Thyroid gland (tissue), 4 donors: ENCODE data around the gene MTSS2. TPM values are rescaled to one million over a fixed set of nuclear protein-coding genes. Genes with fewer than 3 reads are reported as not detected.

Experiments
- DNase-seq, 2 donors: peaks; one replicate each; pipeline ENCODE4 v3.0.0-alpha.2; 2019
- H3K27ac ChIP-seq, 3 donors: fragments of 200-600 bp; sonication (generic); 1 replicate in 2 of 3; 2 replicates in 1 of 3; pipeline ENCODE4 v1.5.1; 2016 to 2019; ENCODE audit warnings: mild to moderate bottlenecking in 1 of 3, moderate library complexity in 1 of 3
- H3K27me3 ChIP-seq: fragments of 200-600 bp; sonication (generic); one replicate; pipeline ENCODE4 v1.5.1; 2019
- H3K36me3 ChIP-seq, 2 donors: fragments of 200-600 bp; sonication (generic); one replicate each; pipeline ENCODE4 v1.5.1; 2016 to 2019
- H3K4me1 ChIP-seq, 2 donors: fragments of 200-600 bp; sonication (generic); one replicate each; pipeline ENCODE4 v1.5.1; 2017 to 2019
- H3K4me3 ChIP-seq, 3 donors: fragments of 200-600 bp; sonication (generic); replicated peaks in 1 of 3; 1 replicate in 2 of 3; 2 replicates in 1 of 3; pipeline ENCODE4 v1.5.1; 2016; ENCODE audit warnings: mild to moderate bottlenecking in 1 of 3
- H3K9me3 ChIP-seq: fragments of 200-600 bp; sonication (generic); one replicate; pipeline ENCODE4 v1.5.1; 2017
- CTCF ChIP-seq, 6 experiments: fragments of 200-600 bp in 3 of 6; fragments of 450-650 bp in 3 of 6; sonication (generic) in 3 of 6; IDR thresholded peaks; one replicate each; pipeline ENCODE4 v1.5.1; 2016 to 2019; ENCODE audit warnings: antibody characterized with exemption in 6 of 6, mild to moderate bottlenecking in 2 of 6, inconsistent platforms in 1 of 6, moderate library complexity in 1 of 6
- POLR2A ChIP-seq, 2 donors: fragments of 450-650 bp; IDR thresholded peaks; one replicate each; pipeline ENCODE4 v1.6.1; 2017; ENCODE audit warnings: antibody characterized with exemption in 2 of 2, mild to moderate bottlenecking in 2 of 2, moderate library complexity in 1 of 2
- WGBS, 2 donors: methylation state at CpG; one replicate each; pipeline ENCODE4 v1.1.5; 2017; 5-methylcytosine and 5-hydroxymethylcytosine counted together
- intact Hi-C: fragments of 100-400 bp; cut with DNase I; formaldehyde crosslinking; loops from one replicate; pipeline ENCODE4 v1.15.1; 2023
- total RNA-seq, 4 donors: library from RNA; depleted of rRNA; stranded (reverse); fragments of >200 nt; gene quantifications; one replicate each; pipeline ENCODE4 v1.2.3, GENCODE V29; 2016

Gene MTSS2
- total RNA-seq, 4 donors from 2014 or later: 11.3 to 39.8 (median 26.7) TPM

- no peaks in the 10 kb centered on the region for H3K9me3 ChIP-seq
- DNase-seq: no peak
- no peaks in the 10 kb centered on the region for H3K27me3 ChIP-seq
- peaks cover 15 to 61% of the 10 kb centered on the region in 2 donors for H3K4me1 ChIP-seq
- intact Hi-C loops: no loop called here
- no peak overlapping the region for H3K4me3 ChIP-seq
- 79 to 93% methylated on average over 3 of the region's 3 CpGs for WGBS, 2 donors
- peaks cover 0 to 4% of the 10 kb centered on the region in 2 donors for H3K36me3 ChIP-seq
- TF ChIP-seq POLR2A (IDR thresholded peaks at IDR 0.05) (no peak), CTCF (IDR thresholded peaks at IDR 0.05) (no peak)
- H3K27ac ChIP-seq: peak overlapping the region; percentile 17 to 61 (median 60)
These were observed 15.2 kb upstream of the MTSS2 start for GRCh38 chr16:70701036-70701435.

DNA sequence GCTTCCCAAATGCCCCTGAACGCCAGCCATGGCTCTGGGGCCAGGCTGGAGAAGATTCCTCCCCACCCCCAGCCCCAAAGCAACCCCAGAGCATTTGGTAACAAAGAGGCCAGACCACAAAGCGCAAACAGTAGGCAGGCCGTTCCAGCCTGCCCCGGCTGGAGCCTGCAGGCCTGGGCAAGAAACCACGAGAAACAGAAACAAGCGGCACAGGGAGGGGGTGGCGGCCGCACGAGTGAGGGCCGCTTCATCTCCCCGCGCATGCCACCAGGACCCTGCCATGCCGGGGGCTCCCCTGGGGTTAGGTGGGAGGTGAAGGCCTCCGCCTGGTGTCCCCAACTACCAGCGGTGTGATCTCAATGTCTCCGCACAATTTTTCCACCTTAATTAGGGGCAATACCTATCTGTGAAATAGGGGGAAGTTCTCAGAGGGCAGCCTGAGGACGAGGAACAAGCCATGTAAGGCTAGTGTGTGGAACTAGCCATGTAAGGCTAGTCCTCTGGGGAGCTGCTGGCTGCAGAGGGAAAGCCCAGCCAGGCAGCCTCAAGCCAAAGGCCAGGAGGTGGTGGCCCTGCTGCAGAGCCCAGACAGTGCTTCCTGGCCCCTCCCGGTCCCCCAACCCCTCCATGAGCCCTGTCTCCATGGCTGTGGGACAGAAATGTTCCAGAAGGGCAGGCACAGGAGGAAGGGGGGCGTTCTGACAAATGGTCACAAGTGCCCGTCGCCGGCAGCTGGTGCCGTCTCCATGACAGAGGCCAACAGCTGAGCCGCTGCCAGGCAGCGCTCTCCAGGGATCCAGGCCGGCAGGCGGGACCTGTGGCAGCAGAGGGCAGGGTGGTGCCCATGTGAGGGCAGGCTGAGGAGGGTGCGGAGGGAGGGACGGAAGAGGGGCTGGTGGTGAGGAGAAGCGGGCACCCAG, 14.5 kb upstream of the MTSS2 start:
- intact Hi-C loops: no loop called here
- Histone ChIP-seq H3K27ac (peak overlapping the region; percentile 17 to 61 (median 60)), H3K9me3 (no peaks in the 10 kb centered on the region), H3K36me3 (peaks cover 0 to 4% of the 10 kb centered on the region in 2 donors), H3K4me1 (peaks cover 15 to 66% of the 10 kb centered on the region in 2 donors), H3K27me3 (no peaks in the 10 kb centered on the region), H3K4me3 (no peak overlapping the region)
- WGBS, 2 donors: 48 to 58% methylated on average over 22 to 30 of the region's 30 CpGs
- peak; percentile 91 for DNase-seq
- no peak for TF ChIP-seq POLR2A (IDR thresholded peaks at IDR 0.05)
- peak in 1 of 6 experiments; percentile 9 for TF ChIP-seq CTCF (IDR thresholded peaks at IDR 0.05)

DNA sequence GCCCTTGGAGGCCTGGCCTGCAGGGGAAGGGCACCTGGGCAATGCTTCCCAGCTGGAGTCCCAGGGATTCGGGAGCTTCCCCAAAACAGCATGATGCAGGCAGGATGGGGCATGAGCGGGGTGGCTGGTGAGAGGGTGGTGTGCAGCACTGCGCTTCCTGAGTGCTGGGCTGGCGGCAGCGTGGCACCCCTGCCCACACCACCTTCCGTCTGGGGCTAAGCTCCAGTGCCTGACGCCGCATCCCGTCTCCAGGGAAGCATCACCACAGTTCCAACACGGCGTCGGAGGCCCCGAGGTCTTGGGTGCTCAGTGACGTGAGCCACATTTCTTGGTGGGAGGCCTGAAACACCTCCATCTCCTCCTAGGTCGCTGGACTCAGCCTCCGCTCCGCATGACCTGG, 13.8 kb upstream of the MTSS2 start:
- 95 to 97% methylated on average over 14 to 17 of the region's 17 CpGs for WGBS, 2 donors
- TF ChIP-seq POLR2A (IDR thresholded peaks at IDR 0.05): no peak
- no peak for TF ChIP-seq CTCF (IDR thresholded peaks at IDR 0.05)
- H3K9me3 ChIP-seq: no peaks in the 10 kb centered on the region
- peak overlapping the region in 1 of 3 donors; percentile 61 for H3K27ac ChIP-seq
- intact Hi-C loops: no loop called here
- H3K4me1 ChIP-seq: peaks cover 15 to 68% of the 10 kb centered on the region in 2 donors
- no peak for DNase-seq
- no peaks in the 10 kb centered on the region for H3K27me3 ChIP-seq
- H3K4me3 ChIP-seq: no peak overlapping the region
- peaks cover 0 to 4% of the 10 kb centered on the region in 2 donors for H3K36me3 ChIP-seq

DNA sequence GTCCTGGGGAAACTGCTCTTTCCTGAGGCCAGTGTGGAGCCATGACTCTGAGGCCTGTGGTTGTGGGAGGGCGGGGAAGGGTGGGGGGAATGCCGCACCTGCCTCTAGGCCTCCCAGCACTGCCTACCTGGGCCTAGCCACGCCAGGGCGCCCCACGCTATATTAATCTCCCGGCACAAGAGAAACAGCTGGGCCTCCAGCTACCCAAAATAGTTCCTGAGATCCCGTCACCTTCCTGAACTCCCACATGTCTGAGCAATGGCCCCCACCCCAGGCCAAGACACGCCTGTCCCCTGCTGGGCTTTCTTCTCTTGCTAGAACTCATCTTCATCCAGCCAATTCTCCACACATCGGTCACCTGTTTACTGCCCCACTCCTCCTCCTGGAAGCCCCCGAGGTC, 13.0 kb upstream of the MTSS2 start:
- intact Hi-C loops: no loop called here
- Histone ChIP-seq H3K4me1 (peaks cover 15 to 66% of the 10 kb centered on the region in 2 donors), H3K27me3 (no peaks in the 10 kb centered on the region), H3K9me3 (no peaks in the 10 kb centered on the region), H3K36me3 (peaks cover 0 to 4% of the 10 kb centered on the region in 2 donors), H3K27ac (no peak overlapping the region), H3K4me3 (no peak overlapping the region)
- 82 to 92% methylated on average over 6 to 9 of the region's 10 CpGs for WGBS, 2 donors
- DNase-seq: no peak
- TF ChIP-seq POLR2A (IDR thresholded peaks at IDR 0.05): no peak

DNA sequence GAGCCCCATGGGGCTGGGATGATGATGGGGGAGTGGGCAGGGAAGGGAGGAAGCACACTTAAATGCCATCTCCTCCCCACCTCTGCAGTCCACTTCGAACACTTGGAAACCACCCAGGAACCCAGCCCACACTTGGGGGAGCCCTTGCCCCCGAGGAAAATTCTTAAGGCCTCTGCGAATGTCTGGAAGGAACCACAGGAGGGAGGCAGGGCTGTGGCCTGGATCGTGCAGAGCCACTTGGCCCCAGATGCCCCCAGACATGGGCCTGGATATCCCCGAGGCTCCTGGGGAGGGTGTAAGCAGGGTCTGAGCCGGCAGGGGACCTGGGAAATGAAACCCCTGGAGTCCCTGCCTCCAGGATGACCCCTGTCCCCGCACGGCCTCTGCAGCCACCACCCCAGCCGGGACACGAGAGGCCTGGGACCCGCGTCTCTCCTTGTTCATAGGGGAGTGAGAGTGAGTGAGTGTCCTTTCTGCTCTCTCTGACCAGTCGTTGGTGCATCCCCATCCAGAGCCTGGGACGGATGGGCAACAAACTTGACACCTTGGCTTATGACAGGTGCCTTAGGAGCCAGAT, 11.8 kb upstream of the MTSS2 start:
- WGBS, 2 donors: 70 to 78% methylated on average over 13 of the region's 14 CpGs
- Histone ChIP-seq H3K27me3 (no peaks in the 10 kb centered on the region), H3K27ac (peak overlapping the region in 1 of 3 donors; percentile 28), H3K4me1 (peaks cover 8 to 64% of the 10 kb centered on the region in 2 donors), H3K9me3 (no peaks in the 10 kb centered on the region), H3K36me3 (peaks cover 0 to 4% of the 10 kb centered on the region in 2 donors), H3K4me3 (no peak overlapping the region)
- DNase-seq: no peak
- intact Hi-C loops: no loop called here
- TF ChIP-seq POLR2A (IDR thresholded peaks at IDR 0.05) (no peak), CTCF (IDR thresholded peaks at IDR 0.05) (no peak)
